Stimulated activated CD4-positive, alpha-beta T cell treated with anti-CD3 and anti-CD28 coated beads, Interleukin-15, amount 100 ng/mL, for 24 hours (primary cell): ENCODE measurements around the gene TRPM2.
"Not testable (repeated sequence)": the region's sequence is repeated elsewhere in the genome, so short reads cannot be mapped to it uniquely, and the experiment has no call there.

Experiments used
- DNase-seq: peaks from one replicate; pipeline ENCODE4 v3.0.0-alpha.2; 2020

Gene TRPM2

DNA sequence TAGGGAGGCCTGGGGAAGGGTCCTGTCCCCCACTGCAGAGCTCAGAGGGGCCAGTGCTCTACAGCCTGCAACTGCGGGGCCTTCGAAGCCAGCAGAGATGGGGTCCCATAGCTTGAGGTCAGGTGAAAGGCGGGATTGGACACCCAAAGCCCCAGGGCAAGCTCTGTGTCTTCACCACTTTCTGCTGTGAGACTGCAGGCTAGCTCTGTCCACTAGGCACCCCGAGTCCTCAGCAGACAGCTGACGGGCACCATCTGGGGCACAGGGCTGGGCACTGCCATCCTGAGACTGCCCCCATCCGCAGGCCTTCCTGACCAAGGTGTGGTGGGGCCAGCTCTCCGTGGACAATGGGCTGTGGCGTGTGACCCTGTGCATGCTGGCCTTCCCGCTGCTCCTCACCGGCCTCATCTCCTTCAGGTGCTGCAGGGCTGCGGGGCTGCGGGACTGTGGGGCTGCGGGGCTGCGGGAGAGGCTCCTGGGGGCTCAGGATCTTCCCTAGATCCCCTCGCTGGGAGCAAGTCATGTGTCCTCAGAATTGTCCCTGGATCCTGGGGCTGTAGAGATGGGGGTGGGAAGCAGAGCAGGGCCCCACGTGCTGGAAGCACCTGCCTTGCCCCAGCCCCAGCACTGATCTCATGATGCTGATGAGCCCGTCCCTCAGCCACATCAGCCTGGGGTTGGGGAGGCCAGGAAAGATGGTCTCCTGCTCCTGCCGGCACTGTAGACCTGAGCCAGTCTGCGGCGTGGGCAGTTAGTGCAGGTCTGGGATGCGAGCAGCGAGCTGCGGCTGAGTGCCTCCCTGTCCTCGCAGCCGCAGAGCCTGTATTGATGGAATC lies 46.8 kb downstream of the TRPM2 start:
- no peak for DNase-seq

DNA sequence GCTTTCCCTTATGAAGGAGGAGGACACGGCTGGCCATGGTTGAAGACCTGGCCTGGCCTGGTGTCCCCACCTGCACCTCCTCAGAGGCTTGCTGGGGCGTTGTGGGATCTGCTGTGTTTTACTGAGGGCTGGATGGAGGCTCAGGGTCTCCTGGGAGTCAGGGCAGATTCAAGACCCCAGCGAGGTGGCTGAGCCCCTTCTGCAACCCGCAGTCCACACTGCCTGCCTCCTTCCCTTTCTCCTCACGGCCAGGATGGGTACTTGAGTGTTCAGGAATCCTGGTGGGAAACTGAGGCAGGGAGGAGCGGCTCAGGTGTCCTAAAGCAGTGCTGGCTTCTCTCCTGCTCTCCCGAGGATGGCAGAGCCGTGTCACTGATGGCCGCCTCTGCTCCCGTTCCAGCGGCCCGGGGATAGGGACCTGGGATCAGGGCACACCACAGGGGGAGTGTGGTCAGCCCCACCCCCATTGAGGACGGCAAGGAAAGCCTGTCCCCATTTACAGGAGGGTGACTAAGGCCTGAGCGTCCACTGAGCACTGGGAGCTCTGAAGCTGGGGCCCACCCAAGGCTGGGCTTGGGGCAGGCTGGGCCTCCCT lies 47.5 kb downstream of the TRPM2 start:
- DNase-seq = no peak

DNA sequence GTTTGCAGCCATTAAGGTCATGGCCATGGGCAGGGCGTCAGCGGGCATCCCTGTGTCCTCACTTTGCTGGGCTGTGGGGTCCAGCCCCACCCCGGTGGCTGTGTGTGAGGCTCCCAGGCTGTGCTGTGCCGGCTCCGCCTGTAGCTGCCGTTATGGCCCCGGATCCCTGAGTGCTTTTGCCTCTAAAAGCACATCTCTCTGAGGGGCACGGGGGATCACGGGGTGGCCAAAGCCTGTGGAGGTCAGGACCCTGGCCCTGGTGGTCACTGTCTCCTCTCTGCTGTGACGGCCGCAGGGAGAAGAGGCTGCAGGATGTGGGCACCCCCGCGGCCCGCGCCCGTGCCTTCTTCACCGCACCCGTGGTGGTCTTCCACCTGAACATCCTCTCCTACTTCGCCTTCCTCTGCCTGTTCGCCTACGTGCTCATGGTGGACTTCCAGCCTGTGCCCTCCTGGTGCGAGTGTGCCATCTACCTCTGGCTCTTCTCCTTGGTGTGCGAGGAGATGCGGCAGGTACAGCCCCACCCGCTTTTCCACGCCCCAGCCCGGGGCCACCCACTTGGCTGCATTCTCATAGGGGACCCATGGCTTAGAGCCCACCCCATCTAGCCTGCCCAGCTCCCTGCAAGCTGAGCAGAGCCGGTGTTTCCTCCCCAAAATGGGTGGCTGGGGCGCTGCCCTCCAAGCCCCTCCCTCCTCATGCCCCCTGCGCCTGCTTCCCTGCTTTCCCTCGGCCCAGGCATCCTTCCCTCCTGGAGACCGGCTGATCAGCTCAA lies 48.2 kb downstream of the TRPM2 start:
- no peak for DNase-seq

DNA sequence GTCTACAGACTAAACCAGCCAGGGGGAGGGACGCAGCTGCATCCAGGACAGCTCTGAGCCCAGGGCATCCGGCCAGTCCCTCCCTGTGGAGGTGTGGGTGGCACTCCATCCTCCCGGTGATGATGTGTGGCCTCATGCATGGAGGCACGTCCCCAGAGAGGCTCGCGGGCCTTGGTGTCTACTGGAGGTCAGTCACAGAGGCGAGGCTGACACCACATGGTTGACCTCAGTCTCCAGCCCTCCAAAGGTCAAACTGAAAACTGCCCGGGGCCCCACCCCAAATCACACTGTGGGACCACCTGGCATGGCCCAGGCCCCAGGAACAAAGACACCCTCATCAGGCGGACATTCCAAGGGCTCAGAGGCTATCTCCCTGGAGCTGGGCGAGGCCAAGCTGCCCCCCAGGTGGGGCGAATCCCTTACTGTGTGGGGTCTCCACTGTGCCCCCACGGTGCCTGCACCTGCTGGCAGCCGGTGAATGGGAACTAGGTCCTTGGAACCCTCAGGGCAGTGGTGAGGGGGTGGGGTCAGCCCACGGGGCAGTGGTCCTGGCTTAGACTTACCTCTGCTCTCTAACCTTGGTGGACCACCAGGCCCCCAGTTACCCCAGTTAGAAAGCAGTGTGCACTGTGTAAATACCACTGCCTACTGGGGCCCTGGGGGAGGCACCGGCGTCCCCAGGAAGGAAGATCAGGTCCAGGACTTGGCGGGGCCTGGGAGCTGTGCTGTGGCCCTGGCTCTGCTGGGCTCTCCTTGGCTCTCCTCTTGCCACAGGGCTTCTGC lies 49.1 kb downstream of the TRPM2 start:
- DNase-seq = no peak

DNA sequence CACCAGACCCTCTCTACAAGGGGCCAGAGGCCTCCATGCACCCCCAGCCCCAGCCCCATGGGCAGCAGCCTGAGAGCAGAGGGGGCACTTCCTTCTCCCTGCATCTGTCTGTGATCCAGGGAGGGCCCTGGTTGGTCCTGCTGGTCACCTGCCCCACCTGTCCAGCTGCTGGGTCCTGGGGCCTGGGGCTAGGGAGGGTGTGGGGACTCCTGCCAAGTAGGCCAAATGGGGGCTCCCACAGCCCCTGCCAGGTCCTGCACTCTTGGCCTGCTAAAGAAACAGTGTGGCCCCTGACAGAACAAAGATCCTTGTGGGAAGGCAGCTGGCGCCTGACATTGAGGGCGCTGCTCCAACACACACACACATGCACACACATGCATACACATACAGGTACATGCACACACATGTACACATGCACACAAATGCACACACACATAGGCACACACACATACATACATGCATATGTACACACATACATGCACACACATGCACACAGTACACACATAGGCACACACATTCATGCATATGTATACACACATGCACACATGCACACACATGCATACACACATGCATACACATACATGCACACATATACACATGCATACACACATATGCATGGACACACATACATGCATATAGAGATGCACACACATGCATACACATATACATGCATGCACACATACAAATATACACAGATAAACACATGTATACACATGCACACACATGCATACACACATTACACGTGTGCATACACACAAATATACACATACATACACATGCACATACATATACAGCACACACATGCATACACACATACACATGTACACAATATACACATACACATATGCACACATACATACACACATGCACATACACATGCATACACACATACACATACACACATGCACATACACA lies 49.9 kb downstream of the TRPM2 start:
- DNase-seq = no peak

DNA sequence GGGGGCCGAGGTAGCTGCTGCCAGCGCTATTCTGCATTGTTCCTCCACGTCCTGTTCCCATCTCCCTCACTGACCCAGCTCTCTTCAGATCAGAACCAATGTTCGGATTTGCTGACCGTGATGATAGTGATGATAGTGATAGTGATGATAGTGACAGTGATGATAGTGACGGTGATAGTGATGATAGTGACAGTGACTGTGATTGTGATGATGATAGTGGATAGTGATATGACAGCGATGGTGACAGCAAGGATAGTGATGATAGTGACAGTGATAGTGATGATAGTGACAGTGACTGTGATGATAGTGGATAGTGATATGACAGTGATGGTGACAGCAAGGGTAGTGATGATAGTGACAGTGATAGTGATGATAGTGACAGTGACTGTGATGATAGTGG lies 51.1 kb downstream of the TRPM2 start:
- not testable (repeated sequence) for DNase-seq

DNA sequence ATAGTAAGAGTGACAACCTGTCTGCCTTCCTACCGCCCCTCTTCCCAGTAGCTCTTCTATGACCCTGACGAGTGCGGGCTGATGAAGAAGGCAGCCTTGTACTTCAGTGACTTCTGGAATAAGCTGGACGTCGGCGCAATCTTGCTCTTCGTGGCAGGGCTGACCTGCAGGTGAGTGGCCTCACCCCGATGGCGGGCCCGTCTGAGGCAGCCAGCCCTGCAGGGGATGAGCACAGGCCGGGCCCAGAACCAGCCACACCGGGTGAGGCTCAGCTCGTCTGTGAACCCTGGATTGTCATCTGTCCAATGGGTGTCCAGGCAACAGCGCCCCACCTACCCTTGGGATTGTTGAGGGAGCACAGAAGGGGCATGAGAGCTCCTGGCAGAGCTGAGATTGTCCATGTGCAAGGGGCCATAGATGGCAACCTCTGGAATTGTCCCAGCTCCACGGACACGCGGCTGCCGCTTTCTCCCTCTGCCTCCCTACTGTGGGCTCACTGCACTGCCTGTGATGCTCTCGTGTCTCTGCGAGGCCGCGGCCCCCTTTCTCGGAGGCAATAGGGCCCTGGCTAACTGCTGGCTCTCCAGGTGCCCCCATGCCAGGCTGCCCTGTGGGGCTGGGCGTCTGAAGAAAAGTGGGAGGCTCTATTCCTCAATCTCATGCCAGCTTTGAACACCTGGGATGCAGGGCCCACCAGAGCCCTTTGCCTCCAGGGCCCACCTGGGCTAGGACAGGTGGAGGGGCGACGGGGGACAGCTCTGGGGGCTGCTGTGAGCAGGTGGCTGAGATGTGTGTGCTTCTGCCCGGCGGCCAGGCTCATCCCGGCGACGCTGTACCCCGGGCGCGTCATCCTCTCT lies 51.9 kb downstream of the TRPM2 start:
- DNase-seq = no peak

DNA sequence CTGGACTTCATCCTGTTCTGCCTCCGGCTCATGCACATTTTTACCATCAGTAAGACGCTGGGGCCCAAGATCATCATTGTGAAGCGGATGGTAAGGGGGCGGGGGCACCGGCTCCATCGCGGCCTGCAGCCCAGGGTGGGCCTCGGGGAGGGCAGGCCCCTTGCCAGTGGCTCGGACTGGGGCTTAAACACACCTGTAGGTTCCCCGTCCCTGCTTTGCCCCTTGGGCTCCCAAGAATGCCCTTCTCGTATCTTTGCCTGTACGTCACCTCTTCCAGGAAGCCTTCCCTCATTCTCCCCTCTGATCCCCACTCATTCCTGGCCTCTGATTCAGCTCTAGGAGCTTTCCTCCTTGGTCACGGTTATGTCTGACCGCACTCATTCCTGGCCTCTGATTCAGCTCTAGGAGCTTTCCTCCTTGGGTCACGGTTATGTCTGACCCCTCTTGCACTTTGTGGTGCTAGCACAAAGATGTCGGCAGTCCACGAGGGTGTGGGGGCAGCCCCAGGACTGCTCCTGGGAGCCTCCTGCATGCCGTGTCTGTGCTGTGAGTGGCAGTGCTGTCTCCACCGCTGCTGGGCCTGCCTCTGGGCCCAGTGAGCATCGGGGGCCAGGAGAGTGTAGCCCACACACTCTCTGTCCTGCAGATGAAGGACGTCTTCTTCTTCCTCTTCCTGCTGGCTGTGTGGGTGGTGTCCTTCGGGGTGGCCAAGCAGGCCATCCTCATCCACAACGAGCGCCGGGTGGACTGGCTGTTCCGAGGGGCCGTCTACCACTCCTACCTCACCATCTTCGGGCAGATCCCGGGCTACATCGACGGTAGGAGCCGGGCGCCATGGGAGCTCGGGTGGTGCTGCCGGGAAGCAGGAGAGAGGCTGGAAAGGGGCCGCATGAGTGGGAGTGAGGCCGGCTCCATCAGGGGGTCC lies 52.8 kb downstream of the TRPM2 start:
- DNase-seq = no peak

DNA sequence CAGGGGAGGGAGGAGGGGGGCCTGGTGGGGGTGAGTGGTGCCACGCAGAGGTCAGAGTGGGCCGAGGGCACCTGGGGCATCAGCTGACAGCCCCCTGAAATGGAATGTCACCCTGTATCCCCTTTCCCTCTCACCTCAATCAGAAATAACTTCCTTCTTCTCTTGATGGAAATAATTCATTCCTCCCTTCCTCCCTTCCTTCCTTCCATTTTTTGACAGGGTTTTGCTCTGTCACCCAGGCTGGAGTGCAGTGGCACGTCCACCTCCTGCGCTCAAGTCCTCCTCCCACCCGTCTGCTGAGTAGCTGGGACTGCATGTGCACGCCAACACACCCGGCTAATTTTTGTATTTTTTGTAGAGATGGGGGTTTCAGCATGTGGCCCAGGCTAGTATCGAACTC lies 53.5 kb downstream of the TRPM2 start:
- DNase-seq = no peak

DNA sequence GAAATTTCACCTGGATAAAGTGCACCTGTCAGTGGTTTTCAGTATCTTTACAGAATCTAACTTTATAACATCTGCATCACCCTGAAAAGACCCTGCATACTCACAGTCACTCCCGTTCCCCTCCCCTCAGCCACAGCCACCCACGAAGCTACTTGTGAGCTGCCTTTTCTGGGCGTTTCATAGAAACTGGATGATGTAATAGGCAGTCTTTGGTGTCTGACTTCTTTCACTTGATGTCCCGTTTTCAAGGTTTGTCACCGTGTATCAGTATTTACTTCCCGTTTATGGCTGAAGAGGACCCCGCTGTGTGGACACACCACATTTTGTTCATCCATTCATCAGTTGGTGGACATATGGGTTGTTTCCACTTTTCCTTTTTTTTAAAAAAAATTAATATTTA lies 54.1 kb downstream of the TRPM2 start:
- peak; percentile 49 for DNase-seq

DNA sequence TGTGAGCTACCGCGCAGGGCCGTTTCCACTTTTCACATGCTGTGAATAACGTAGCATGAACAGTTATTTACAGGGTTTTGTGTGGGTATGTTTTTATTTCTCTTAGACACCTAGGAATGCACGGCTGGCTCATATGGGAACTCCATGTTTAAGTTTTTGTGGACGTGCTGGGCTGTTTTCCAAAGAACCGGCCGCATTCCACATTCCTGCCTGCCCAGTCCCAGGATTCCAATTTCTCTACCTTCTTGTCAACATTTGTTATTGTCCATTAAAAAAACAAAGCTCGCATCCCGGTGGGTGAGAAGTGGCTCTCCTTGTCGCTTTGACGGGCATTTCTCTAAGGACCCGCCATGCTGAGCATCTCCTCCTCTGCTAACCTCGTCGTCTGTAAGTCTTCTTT lies 54.8 kb downstream of the TRPM2 start:
- DNase-seq = no peak

DNA sequence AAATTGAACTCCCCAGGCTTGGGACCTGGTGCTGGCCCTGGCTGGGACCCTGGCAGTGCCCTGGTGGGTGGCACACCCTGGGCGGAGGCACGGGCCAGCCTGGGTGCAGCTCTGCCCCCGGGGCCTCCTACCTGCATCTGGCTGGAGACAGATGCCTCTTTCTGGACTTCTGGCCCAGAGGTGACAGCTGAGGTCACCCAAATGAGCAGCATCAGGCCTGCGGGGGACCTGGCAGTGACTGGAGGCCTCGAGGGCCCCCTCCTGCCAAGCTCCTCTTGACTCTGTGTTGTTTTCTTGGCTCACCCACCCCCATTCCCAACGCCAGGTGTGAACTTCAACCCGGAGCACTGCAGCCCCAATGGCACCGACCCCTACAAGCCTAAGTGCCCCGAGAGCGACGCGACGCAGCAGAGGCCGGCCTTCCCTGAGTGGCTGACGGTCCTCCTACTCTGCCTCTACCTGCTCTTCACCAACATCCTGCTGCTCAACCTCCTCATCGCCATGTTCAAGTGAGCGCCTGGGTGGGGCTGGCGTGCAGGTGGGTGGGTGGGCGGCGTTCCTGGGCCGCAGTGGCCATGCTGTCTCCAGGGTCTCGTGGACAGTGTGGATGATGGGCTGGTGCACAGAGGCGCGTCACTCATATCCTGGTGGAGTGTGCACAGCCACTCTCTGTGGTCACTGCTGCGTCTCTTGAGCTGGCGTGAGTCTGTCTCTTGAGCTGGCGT lies 60.3 kb downstream of the TRPM2 start:
- no peak for DNase-seq

DNA sequence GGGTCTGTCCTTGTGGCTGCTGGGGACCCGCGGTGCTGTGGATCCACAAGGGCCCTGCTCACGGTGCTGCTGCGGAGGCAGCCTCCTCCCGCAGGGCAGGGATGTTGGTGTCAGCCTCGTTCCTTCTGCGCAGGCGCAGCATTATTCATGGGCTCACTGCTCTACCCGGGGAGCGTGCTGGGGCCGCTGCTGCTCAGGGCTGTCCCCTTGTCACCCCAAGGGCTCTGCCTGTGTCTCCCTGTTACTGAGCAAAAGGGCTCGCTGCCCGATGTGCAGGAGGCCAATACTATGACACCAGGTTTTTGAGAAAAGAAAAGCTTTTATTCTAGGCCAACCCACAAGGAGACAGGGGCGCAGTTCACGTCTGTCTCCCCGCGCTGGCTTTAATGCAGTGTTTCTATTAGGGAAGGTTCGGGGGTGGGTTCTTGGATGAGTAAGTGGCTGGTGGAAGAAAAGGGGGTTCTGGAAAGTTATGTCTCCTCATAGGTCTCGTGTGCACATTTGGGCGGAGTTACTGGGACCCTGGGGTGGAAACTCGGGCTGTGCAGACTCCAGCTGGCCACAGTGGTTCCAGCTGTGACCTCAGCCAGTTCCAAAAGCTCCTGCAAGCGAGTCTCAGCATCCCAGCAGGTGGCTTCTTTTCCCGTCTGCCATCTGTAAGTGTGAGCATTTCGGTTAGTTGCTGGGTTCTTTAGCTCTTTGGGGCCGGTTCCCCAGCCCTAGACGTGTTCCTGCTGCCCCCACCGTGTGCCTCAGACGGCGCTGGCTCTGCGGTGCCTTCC lies 61.1 kb downstream of the TRPM2 start:
- no peak for DNase-seq

DNA sequence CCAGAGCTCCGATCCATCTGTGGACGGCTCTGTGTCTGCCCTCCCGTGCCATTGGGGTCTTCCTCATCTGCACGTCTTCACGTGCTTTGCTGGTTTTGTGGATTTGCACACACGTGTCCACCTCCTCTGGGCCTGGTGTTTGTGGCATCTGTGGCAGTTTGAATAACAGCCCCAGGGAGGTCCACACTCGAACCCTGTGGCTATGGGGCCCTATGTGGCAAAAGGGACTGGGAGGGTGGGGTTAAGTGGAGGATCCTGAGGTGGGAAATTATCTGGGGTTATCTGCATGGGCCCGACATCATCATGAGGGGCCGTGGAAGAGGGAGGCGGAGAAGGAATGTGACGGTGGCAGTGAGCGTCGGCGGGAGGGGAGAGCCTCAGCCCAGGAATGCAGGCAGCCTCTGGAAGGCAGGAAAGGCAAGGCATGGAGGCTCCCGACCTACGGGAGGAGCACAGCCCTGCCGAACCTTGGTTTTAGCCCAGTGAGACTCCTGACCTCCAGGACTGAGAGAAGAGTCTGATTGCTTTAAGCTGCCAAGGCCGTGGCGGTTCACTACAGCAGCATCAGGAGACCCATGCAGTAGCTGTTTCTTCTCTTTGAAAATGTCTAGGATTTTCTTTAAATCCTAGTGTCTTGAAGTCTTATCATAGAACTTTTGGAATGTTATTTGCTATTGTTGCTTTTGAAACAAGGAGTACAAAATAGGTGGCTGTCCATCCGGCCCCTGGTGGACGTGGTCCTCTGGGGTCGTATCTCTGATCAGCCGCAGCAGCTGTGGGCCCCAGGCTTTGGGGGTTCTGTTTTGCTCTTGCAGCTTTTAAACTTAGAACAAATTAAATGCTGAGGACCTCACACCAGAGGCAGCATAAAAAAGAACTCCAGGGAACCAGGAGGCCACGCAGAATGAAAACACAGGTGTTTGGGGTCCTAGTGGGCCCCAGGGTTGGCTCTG lies 61.9 kb downstream of the TRPM2 start:
- DNase-seq = no peak

DNA sequence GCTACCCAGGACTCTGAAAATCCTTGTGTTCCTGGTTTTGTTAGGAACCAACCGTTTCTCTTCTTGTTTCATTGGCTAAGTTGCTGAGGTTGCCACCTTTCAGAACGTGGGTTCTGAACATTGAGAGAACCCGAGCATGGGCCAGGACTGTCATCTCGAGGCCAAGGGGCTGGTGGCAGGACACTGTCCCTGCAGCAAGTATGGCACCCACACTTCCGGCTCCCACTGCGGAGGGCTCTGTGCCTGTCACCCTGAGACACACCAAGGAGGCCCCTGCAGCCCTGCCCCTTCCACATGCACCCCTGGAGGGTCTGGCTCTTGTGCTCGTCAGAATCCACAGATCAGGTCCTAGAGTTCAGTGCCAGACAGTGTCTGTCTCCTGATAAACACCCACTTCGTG lies 62.8 kb downstream of the TRPM2 start:
- DNase-seq = no peak

DNA sequence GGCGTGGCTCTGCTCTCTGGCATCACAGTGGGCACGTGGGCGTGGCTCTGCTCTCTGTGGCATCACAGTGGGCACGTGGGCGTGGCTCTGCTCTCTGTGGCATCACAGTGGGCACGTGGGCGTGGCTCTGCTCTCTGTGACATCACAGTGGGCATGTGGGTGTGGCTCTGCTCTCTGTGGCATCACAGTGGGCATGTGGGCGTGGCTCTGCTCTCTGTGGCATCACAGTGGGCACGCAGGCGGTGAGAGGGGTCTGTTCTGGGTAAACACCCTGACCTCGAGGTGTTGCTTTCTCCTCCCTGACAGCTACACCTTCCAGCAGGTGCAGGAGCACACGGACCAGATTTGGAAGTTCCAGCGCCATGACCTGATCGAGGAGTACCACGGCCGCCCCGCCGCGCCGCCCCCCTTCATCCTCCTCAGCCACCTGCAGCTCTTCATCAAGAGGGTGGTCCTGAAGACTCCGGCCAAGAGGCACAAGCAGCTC lies 64.2 kb downstream of the TRPM2 start:
- not testable (repeated sequence) for DNase-seq
